Measurements from ENCODE around the gene HPCAL1. TPM values are rescaled to one million over a fixed set of nuclear protein-coding genes. Genes with fewer than 3 reads are reported as not detected.
A peak's percentile ranks its signal among the peaks of the same experiment; 100 is the strongest.

HPCAL1 gene
- total and polyA plus RNA-seq, 2 donors (not counting 1 experiment from before 2014, with no cell fraction given): 60.3 to 65.1 TPM

GRCh38 chr2:10350761-10351160 lies 48.1 kb downstream of the HPCAL1 start:
- H3K4me3 Mint-ChIP-seq: no peak overlapping the region
- H3K9me3 ChIP-seq (ENCODE audit: control extremely low read depth in 1 of 3, control insufficient read depth in 2 of 3, insufficient read depth in 1 of 3, low read length in 2 of 3): no peaks in the 10 kb centered on the region
- WGBS (ENCODE audit: insufficient coverage): 40% methylated on average over 2 of the region's 5 CpGs
- TF ChIP-seq, protein P1, sequence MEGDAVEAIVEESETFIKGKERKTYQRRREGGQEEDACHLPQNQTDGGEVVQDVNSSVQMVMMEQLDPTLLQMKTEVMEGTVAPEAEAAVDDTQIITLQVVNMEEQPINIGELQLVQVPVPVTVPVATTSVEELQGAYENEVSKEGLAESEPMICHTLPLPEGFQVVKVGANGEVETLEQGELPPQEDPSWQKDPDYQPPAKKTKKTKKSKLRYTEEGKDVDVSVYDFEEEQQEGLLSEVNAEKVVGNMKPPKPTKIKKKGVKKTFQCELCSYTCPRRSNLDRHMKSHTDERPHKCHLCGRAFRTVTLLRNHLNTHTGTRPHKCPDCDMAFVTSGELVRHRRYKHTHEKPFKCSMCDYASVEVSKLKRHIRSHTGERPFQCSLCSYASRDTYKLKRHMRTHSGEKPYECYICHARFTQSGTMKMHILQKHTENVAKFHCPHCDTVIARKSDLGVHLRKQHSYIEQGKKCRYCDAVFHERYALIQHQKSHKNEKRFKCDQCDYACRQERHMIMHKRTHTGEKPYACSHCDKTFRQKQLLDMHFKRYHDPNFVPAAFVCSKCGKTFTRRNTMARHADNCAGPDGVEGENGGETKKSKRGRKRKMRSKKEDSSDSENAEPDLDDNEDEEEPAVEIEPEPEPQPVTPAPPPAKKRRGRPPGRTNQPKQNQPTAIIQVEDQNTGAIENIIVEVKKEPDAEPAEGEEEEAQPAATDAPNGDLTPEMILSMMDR (IDR thresholded peaks at IDR 0.05): no peak
- TF ChIP-seq EZH2 (IDR thresholded peaks at IDR 0.05; ENCODE audit: borderline replicate concordance, insufficient read depth, low read depth, low read length, poor library complexity, severe bottlenecking): no peak
- H3K4me1 ChIP-seq (ENCODE audit: control insufficient read depth in 2 of 2, insufficient read depth in 2 of 2, low read length in 2 of 2): peaks cover 13 to 38% of the 10 kb centered on the region in 2 donors
- intact Hi-C loops (cut with micrococcal nuclease): no loop called here
- peaks cover 37% of the 10 kb centered on the region for H4K20me1 ChIP-seq (ENCODE audit: control insufficient read depth, insufficient read depth, low read length, poor library complexity, severe bottlenecking)
- peaks cover 47% of the 10 kb centered on the region for H3K4me1 Mint-ChIP-seq
- ATAC-seq (ENCODE audit: low read depth) (peak; percentile 24), DNase-seq (no peak)
- no peak overlapping the region for H3K27ac ChIP-seq (ENCODE audit: low read length in 2 of 2)
- no peak overlapping the region for H3K4me3 ChIP-seq (ENCODE audit: control extremely low read depth in 1 of 5, extremely low read depth in 1 of 5, insufficient read depth in 1 of 5, low read depth in 2 of 5, low read length in 4 of 5)
- peaks cover 80% of the 10 kb centered on the region for H3K79me2 ChIP-seq (ENCODE audit: control insufficient read depth, insufficient read depth, low read length)
- ChIA-PET POLR2A (no interaction called here), CTCF (interaction anchor here (1.6 kb wide), 1 partner anchor 84 kb away, joined by 4 read pairs; no protein-coding TSS in a partner anchor)
- no peaks in the 10 kb centered on the region for H3K27me3 Mint-ChIP-seq
- H3K27ac Mint-ChIP-seq: peak overlapping the region; percentile 47
- H3K9ac ChIP-seq (ENCODE audit: low read length): no peak overlapping the region
- no peak overlapping the region for H2AFZ ChIP-seq (ENCODE audit: insufficient read depth, low read depth, low read length, poor library complexity, severe bottlenecking)
- no peaks in the 10 kb centered on the region for H3K27me3 ChIP-seq (replicated peaks in 1 of 4; ENCODE audit: control extremely low read depth in 1 of 4, control insufficient read depth in 3 of 4, insufficient read depth in 4 of 4, low read length in 3 of 4)
- H3K36me3 ChIP-seq (replicated peaks in 1 of 2; ENCODE audit: control extremely low read depth in 1 of 2, control insufficient read depth in 1 of 2, extremely low read depth in 1 of 2, insufficient read depth in 2 of 2, low read length in 1 of 2): peaks cover 0 to 12% of the 10 kb centered on the region in 2 experiments
- H3K9me3 Mint-ChIP-seq (ENCODE audit: insufficient read depth): no peaks in the 10 kb centered on the region
- peak overlapping the region; percentile 5 for H3K4me2 ChIP-seq (replicated peaks; ENCODE audit: low read depth, low read length, poor library complexity, severe bottlenecking)

- Histone ChIP-seq H3K9ac (ENCODE audit: low read length) (no peak overlapping the region), H2AFZ (ENCODE audit: insufficient read depth, low read depth, low read length, poor library complexity, severe bottlenecking) (no peak overlapping the region), H3K79me2 (ENCODE audit: control insufficient read depth, insufficient read depth, low read length) (peaks cover 75% of the 10 kb centered on the region), H3K27me3 (replicated peaks in 1 of 4; ENCODE audit: control extremely low read depth in 1 of 4, control insufficient read depth in 3 of 4, insufficient read depth in 4 of 4, low read length in 3 of 4) (no peaks in the 10 kb centered on the region), H3K9me3 (ENCODE audit: control extremely low read depth in 1 of 3, control insufficient read depth in 2 of 3, insufficient read depth in 1 of 3, low read length in 2 of 3) (no peaks in the 10 kb centered on the region), H4K20me1 (ENCODE audit: control insufficient read depth, insufficient read depth, low read length, poor library complexity, severe bottlenecking) (peaks cover 37% of the 10 kb centered on the region), H3K36me3 (replicated peaks in 1 of 2; ENCODE audit: control extremely low read depth in 1 of 2, control insufficient read depth in 1 of 2, extremely low read depth in 1 of 2, insufficient read depth in 2 of 2, low read length in 1 of 2) (peaks cover 0 to 12% of the 10 kb centered on the region in 2 experiments), H3K4me1 (ENCODE audit: control insufficient read depth in 2 of 2, insufficient read depth in 2 of 2, low read length in 2 of 2) (peaks cover 13 to 24% of the 10 kb centered on the region in 2 donors), H3K27ac (ENCODE audit: low read length in 2 of 2) (no peak overlapping the region), H3K4me3 (ENCODE audit: control extremely low read depth in 1 of 5, extremely low read depth in 1 of 5, insufficient read depth in 1 of 5, low read depth in 2 of 5, low read length in 4 of 5) (no peak overlapping the region), H3K4me2 (replicated peaks; ENCODE audit: low read depth, low read length, poor library complexity, severe bottlenecking) (no peak overlapping the region)
- WGBS (ENCODE audit: insufficient coverage): 48% methylated on average over 3 of the region's 5 CpGs
- H3K4me3 Mint-ChIP-seq: no peak overlapping the region
- H3K27ac Mint-ChIP-seq: peak overlapping the region; percentile 74
- ATAC-seq (ENCODE audit: low read depth) (no peak), DNase-seq (no peak)
- no peaks in the 10 kb centered on the region for H3K27me3 Mint-ChIP-seq
- peaks cover 49% of the 10 kb centered on the region for H3K4me1 Mint-ChIP-seq
- ChIA-PET POLR2A (interaction anchor here (0.8 kb wide), 1 partner anchor 26 kb away, joined by 4 read pairs; no protein-coding TSS in a partner anchor), CTCF (interaction anchor here (1.1 to 1.4 kb wide), 2 partner anchors 20 to 57 kb away, joined by 3 to 6 read pairs; no protein-coding TSS in a partner anchor)
- TF ChIP-seq, protein P1 (IDR thresholded peaks at IDR 0.05): no peak
- TF ChIP-seq EZH2 (IDR thresholded peaks at IDR 0.05; ENCODE audit: borderline replicate concordance, insufficient read depth, low read depth, low read length, poor library complexity, severe bottlenecking): no peak
- no peaks in the 10 kb centered on the region for H3K9me3 Mint-ChIP-seq (ENCODE audit: insufficient read depth)
- intact Hi-C loops (cut with micrococcal nuclease): no loop called here
Measured at GRCh38 chr2:10352361-10352760, 49.7 kb downstream of the HPCAL1 start.
